ENCODE measurements around the gene IL3.
"Not testable (repeated sequence)": the region's sequence is repeated elsewhere in the genome, so short reads cannot be mapped to it uniquely, and the experiment has no call there.

IL3 gene

DNA sequence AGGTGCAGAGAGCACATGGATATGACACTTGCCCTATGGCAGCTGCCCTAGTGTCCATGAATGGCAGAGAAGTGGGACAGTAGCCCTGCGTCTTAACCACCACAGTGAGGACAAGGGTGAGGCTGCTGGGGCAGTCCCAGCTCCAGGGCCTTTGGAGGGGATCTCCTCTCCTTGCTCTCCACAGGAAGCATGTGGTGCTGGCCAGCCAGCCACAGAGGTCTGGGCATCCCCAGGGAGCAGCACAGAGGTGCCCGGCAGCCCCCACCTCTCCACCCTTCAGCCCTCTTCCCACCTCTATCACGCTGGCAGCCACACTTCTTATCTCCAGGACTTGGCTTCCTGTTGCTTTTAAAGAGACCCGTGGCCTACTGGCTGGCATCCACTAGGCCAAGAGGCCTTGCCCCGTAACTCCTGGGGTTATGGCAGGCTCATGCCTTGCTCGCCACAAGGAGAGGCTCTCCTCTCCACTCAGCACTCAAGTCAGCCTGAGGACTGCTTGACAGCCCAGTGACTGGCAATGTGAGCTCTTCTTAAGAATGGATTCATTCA, 35.0 kb downstream of the IL3 start:
- no peak for DNase-seq

DNA sequence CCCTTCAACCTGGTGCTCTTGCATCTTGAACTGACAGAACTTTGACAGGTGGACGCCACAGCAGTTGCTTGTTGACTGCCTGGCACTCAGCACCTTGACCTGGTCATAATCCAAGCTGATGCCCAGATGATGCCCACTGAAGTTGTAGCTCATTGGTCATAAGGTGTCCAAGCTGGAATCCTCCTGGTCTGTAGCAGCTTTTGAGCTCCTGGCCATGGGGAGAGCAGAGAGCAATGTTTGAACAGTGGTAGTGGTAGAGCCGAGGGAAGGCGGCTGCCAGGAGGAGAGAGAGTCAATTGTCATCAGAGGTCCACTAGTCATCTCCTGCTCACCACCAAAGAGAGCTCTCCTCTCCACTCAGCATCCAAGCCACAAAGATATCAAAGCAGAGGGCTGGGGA, 36.4 kb downstream of the IL3 start:
- DNase-seq, result no peak

DNA sequence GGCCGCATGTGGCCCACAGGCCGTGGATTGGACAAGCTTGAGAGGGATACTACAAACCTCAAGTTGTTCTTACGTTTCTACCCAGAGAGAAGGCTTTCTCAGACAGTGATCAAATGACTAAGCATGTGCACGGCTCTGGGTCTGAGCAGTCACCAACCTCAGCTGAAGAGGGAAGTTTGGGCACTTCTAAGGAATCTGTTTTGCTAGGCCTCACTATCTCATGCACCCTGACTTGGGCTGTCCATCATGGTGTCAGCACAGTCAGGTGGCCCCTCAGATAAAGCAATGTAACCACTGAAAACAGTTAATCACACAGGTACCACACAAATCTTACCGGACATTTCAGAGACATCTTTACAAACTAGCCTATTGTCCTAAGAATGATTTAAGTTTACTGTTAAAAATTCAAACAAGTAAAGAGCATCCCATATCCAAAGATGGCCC, 37.7 kb downstream of the IL3 start:
- DNase-seq, result no peak

DNA sequence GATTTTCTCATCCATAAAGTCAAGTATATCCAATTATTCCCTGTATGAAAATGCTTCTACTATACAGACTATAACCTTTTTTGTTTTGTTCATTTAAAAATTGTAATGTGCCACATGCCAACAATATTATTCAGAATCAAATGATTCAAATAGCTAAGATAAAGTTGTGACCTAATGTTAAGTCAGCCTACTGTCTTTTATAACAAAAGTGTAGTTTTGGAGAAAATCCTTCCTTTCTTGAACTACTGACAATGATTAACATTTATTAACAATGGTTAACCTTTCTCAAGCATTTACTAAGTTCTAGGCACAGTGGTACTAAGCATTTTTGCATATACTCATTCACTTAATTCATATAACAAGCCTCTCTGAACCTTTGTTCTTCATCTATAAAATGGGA, 38.2 kb downstream of the IL3 start:
- DNase-seq, result no peak

DNA sequence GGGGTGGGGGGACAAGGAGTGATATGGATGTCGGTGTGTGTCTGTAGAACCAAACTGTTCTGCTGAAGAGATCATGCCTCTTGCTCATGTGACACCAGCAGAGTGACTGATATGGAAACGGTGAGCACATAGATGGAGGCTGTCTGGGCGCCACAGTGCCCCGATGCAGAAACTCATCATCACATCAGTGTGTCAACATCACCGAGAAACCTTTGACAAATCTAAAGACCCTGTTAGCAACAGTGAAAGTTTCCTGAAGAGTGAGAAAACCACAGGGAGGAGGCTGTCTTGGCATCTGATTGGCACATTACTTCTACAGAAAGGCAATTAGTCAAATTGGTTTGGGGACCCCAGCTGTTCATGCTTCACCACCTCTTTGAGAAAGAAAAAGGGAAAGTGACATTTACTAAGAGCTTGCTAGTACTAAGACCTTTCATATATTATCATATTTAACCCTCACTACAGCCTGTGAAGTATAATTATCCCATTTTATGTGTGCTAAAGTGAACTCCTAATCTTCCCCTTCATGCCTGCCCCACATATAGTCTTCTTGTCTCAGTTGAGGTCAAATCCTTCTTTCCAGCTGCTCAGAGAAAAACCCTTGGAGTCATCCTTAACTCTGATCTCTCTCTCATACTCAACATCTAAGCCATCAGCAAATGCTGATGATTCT, 38.8 kb downstream of the IL3 start:
- DNase-seq, result no peak

DNA sequence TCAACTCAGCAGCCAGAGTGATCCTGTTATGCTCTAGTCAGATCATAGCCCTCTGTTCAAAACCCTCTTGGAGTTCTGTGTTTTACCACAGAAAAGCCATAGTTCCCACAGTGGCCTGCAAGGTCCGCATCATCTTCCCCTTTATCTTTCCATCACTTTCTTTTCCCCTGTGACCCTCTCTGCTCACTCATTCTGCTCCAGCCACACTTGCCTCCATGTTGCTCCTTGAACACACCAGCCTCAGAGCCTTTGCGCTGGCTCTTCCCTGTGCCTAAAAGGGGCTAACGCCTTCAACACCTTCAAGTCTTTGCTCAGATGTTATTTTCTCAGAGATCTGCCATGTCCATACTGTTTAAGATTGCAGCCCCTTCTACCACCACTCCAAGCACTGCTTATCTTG, 39.5 kb downstream of the IL3 start:
- DNase-seq, result no peak

DNA sequence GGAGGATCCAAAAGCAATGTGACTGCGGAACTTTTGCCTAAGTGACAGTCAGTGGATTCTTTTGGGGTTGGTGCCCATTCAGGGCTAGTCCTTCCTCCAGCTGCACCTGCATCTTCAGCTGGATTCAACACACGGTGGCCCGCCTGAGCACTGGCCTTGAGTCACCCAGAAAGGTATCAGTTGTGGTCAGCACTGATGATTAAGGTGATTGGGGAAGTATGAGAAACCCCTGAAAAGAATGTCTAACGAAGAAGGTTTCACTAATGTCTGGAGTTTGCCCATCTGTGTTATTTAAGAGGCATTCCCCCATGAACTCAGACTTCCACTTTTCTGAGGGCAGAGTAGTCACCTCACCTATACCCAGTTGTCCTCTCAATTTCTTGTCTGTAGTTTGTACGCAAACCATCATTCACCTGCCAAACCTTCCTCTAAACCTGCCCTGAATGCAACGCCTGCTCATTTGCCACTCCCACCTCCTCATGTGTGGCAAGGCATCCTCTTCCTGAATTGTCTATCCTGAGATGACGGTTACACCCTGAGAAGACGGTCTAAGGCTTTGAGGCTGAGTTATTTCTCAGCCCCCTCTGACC, 40.3 kb downstream of the IL3 start:
- no peak for DNase-seq

DNA sequence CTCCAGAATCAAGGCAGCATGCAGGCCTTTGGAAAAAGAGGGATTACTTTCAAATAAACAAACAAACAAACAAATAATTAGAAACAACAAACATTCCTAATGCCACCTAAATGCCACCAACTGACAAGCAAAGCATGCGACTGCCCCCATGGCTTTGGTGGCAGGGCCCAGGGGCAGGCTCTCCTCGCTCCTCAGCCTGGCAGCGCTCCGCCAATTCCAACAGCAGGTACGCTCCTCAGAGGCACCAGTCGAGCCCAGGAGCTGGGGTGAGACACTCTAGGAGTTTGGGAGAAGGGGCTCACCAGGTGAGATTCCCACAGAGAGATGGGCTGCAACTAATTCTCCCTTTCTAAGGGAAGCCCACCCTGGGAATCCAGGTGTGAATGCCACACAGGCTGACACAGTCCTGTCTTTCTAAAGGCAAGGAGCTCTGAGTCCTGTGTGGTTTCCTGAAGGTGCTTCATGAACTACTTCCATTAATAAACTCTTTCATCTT, 41.0 kb downstream of the IL3 start:
- no peak for DNase-seq

DNA sequence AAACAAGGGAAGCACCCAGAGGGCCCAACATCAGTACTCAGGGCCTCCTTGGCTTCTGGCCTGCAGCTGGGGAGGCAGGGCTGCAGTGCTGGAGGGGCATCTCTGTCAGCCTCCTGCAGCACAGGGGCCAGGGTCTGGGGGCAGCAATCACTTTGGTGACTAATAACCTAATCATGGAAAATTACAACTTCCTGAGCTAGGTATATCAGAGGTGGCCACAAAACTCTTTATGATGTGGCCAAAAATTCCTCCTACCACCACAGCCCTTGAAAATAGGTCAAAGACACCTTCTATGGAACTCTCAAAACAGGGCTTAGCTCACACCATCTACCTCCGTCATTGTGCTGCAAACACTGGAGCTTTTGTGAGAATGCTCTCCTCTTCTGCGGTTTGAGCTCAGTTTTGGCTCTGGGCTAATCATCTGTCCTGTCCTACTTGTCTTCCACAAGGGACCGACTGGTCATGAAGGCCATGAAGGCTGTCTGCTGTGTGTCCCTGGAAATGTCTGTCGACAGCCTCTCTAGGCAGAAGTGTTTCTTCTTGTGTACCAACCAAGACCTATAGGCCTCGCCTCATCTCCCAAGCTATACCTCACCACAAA, 41.7 kb downstream of the IL3 start:
- DNase-seq, result no peak

DNA sequence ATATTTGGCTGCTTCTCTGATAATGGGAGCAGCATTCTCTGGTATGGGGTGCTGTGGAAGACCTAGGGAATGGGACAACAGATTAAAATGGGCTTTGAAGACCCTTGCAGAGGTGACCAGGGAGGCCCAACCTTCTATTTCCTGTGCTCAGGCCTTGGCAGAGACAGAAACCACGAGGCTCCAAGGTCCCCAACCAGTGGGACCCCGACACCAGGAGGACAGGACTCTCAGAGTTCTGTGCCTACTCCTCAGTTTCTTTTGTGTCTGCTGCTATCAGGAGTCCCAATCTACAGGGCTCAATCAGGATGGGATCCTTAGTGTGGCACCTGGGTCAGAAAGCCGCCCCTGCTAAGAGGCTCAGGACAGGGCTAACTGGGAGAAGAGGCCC, 42.5 kb downstream of the IL3 start:
- no peak for DNase-seq

DNA sequence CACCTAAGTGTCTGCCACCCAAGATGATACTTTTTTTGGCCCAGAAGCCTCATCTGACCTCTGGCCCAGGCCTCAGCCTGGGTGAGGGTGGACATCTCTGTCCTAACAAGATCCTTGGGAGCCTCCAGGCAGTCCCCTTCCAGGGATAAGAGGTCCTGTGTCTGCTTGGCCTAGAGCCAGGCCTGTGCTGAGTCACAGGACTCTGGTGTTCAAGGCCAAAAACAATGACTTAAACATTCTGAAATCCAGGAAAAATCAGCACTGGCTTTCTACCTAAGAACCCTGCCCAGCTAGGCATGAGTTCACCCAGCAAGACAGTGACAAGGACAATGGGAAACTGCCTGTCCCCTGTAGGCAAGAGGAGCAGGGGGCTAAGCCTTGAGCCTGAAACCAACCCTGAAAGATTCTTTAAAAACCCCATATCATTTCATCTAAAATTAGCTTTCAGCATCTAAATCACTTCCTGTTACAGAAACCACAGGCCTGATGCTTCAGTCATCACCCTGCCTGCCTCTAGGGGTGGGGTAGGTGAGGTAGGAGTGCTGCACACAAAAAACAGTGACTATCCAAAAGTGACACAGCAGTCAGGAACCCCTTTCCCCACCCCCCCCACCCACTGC, 43.0 kb downstream of the IL3 start:
- DNase-seq, result peak; percentile 55 to 90

DNA sequence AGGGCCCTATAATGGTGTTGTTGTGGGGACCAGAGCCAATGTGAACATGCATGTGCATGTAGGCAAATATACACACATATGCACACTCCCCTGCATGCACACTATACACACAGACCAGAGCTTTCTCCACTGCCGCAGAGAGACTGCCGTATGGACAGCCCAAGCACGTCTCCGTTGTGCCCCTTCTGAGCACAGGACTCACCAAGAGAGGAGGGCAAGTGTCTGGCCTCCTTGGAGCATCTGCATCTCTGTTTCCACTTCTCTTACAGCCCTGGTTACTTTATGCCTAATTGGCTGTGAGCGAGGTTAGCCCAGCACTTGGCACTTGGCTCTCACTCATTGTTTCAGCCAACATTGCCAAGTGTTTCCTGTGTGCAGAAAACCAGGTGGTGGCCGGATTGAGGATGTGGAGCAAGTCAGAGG, 43.5 kb downstream of the IL3 start:
- DNase-seq, result no peak

DNA sequence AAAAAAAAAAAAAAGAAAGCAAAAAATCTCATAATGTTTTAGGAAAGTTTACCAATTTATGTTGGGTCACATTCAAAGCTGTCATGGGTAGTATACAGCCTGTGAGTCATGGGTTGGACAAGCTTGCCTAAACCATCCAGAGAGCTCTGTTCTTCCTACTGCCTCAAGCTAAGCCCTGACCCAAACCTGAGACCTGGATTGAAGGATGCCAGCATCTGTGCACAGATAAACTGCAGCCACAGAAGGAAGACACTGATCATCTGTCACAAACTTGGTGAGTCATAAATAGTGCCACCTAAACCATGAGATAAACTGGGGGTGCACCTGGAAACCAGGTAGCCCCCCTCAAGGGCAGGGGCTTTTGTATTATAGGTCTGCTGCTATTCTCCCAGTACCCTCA, 44.1 kb downstream of the IL3 start:
- no peak for DNase-seq

DNA sequence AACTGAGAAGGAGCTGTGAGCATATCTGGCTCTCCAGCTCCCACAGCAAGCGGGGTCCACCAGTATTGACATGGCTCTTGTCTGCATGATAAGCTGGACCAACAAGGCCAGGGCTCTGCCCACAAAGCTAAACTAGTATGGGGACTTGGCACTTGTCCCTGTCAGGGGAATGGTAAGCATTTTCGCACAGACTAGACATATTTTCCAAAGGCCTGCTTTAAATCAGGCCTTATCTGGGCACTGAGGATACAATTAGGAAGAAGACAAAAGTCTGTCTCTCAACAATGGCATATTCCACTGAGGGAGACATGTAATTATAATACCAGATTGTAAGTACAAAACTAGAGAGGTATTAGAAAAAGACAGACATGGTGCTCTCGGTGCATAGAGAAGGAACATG, 45.2 kb downstream of the IL3 start:
- DNase-seq, result no peak

DNA sequence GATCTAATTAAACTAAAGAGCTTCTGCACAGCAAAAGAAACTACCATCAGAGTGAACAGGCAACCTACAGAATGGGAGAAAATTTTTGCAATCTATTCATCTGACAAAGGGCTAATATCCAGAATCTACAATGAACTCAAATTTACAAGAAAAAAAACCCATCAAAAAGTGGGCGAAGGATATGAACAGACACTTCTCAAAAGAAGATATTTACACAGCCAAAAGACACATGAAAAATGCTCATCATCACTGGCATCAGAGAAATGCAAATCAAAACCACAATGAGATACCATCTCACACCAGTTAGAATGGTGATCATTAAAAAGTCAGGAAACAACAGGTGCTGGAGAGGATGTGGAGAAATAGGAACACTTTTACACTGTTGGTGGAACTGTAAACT, 48.0 kb downstream of the IL3 start:
- DNase-seq, result not testable (repeated sequence)

DNA sequence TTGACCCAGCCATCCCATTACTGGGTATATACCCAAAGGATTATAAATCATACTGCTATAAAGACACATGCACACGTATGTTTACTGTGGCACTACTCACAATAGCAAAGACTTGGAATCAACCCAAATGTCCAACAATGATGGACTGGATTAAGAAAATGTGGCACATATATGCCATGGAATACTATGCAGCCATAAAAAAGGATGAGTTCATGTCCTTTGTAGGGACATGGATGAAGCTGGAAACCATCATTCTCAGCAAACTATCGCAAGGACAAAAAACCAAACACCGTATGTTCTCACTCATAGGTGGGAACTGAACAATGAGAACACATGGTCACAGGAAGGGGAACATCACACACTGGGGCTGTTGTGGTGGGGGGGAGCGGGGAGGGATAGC, 48.5 kb downstream of the IL3 start:
- DNase-seq, result not testable (repeated sequence)

DNA sequence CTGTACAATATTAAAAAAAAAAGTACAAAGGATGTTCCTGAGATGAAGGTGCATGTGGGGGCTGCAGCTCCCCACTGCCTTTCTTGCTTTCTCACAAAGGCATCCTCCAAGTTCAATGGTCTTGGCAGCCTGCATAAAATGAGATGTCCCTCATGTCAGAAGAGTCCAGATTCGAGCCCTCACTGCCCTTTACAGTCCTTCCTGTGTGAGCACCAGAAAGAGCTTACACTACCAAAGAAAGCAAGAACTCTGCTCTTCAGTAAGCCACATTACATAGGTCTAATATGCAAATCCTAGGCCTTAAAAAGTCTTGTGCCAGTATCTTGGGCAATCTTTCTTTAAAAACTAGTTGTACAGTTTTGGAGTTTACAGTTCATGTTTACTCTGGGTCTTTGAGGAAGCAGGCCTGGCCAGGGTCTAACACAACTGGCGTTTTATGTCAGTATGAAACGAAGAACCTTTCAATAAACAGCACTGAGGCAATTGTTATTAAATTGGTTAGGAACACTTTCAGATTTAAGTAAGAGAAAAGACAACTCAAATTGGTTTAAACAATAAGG, 49.1 kb downstream of the IL3 start:
- no peak for DNase-seq

DNA sequence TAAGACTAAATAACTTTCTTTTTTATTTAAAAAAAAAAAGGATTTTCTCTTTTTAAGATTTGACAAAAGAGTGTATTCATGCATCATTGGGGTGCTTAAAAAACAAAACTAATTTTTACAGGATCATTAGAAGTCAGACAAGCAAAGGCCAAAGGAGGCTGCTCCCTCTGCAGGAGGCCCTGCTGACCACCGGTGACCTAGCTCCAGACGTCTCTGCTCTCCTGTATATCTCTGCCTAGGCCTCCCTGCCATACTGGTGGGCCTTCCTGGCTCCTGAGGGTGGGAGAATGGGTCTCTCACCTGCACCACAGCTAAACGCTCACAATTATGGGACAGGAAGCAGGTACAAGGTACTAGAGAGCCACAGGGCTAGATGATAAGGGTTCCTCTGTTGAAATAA, 49.7 kb downstream of the IL3 start:
- DNase-seq, result no peak

DNA sequence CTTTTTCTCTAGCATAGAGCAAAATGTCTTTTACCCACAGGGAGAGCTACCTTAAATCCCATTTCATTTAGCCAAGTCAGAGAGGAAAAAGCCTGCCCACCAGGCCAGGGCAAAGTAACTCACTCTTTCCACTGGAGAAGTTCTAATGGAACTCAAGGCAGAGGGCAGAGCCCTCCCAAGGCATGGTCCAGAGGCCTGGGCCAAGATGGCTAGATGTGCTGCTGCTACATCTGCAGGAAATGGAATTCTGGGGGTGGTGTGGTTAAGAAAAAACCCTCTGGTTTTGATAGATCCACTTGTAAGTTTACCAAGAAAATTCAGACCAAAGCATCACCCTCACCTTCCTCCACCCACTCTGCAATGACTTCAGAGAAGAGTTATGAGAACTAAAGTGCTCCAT, 50.5 kb downstream of the IL3 start:
- no peak for DNase-seq

DNA sequence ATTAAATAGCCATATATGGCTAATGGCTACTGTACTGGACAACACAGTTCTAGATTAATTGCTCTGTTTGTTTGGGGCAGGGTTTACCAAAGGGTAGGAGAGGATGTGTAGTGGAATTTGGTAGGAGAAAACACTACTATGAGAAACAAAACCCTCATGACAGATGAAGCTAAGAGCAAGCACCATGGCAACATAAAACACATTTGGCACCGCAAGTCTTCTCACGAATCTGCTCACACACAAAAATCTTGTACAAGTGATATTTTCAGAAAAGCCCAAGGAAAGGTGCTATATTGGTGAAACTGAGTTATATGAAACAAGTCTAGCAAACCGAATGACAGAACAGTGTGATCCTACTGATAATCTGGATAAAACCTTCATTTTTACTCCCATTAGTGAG, 51.7 kb downstream of the IL3 start:
- DNase-seq, result no peak

Data from SW 1271 (cell line).